GM03348 (cell line): Measurements from ENCODE around the gene ZMYND11.
"Not testable (repeated sequence)": the region's sequence is repeated elsewhere in the genome, so short reads cannot be mapped to it uniquely, and the experiment has no call there.

Experiments used
- DNase-seq: peaks from one replicate; pipeline ENCODE4 v3.0.0; 2012; ENCODE audit warnings: low spot score

Gene ZMYND11

DNA sequence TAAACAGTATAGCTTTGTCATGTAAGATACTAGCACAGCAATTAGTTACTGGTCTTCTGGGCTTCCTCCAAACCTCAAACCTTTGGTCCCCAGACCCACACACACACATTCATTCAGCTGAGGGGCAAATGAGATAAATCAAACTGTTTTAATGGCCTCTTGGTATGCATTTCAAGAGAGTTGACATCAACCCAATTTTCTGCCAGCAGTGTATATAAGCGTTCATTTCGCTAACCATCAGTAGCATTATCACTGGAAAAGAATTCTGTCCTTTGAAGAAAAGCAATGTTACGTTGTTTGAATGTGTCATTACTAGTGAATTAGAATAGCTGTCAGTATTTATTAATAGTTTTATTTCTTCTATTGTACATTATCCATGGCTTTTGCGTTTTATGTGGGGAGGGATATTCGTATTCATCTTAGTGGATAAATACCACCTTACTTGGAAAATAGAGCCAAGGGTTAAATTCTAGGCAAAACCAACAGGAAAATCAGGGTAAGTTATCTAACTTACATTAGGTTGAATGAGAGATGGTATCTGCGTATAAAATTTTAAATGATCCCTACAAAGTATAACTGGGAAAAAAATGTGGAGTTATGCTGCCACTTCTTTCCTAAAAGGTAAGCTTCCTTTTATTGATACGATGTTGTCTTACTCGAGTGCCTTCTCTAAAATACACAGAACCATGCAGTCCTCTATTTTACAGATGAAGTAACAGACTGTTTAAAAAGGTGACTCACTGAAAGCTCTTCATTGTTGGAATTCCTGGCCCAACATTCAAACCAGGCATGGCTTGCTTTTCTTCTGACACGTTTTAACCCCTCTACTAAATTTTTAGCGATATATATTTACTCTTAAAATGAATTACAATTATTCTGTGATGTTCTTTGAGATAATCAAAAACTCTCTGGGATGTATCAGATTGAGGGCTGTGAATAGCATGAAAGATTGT lies 2.0 kb upstream of the ZMYND11 start:
- peak; percentile 77 for DNase-seq

GRCh38 chr10:134247-135131 lies 766 bp upstream of the ZMYND11 start:
- peak; percentile 82 for DNase-seq

DNA sequence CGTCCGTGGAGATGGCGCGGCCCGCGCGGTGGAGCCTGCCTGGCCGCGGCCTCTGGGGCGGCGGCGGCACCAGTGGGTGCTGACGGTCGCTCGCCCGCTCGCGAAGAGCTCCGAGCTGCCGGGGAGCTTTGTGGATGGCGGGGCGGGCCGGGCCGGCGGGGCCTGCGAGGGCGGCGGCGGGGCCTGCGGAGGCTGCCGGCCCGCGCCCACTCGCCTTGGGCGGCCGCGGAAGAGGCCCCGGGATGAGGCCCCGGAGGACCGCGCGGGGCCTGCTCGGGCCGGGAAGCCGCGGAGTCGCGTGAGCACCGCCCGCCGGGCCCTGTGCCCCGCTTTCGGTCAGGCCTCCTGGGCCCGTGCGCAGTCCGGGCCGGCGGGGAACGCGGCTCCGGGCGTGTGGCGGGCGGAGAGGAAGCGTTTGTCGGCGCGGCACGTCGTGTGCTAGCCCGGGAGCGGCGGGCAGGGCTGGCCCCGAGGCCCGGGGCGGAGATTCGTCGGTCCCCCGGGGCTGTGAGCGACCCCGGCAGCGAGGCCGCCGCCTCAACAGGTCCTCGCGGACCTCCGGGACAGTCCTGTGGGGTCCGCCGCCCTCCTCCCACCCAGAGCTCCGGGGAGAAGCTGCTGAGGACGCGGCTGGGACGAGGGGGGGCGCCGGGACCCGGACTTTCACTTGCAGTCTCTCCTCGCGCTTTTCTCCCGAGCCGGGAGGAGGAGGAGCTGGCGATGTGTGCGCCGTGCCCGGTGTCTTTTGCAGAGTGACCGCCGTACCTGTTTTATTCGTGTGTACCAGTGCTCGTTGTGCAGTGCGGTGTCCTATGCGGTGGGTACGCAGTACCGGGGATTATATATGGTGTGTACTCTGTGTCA lies 578 bp downstream of the ZMYND11 start:
- DNase-seq: peak; percentile 75

DNA sequence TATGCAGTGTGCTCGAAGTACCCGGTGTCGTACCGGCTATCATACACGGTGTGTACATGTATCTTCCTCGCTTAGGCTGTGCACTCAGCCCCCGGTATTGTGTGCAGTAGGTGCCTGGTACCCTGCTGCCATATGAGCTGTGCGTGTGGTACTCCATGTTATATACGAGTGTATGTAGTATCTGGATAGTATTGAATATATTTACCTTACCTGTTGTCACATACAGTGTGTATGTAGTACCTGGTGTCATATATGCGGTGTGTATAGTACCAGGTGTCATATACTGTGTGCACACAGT lies 1.2 kb downstream of the ZMYND11 start:
- DNase-seq: no peak

DNA sequence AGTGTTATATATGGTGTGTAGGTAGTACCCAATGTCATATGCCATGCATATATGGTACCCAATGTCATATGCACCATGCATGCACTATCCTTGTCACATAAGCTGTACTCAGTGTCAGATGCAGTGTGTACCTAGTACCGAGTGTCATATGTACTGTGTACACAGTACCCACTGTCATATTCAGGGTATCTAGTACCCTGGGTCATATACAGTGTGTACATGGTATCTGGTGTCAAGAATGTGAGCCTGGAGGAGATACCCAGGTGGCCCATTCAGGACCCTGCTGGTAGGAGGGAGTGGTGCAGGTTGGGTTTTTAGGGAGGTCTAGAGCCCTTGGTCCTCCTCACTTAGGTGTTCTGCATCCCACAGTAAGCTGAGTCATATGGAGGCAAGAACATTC lies 1.8 kb downstream of the ZMYND11 start:
- DNase-seq: peak; percentile 28

GRCh38 chr10:137606-138005 lies 2.4 kb downstream of the ZMYND11 start:
- peak; percentile 46 for DNase-seq

DNA sequence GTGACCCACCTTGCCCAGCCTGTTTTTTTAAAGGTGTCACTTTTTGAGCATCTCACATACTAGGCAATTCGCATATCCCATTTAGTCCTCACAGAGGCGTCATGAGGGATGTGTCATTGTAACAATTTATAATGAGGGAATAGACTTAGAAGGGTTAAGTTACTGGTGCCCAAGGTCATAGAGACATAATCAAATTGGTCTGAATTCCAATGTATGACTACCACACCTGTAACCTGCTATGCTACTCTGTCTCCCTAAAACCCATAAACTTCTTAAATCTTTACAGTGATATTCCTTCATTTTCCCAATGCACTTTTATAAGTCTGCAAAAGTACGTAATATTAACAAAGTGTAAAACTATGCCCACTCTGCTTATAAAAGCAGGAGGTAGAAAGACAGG lies 7.1 kb downstream of the ZMYND11 start:
- no peak for DNase-seq

- no peak for DNase-seq
Observed at GRCh38 chr10:152915-153314, 17.7 kb downstream of the ZMYND11 start.

DNA sequence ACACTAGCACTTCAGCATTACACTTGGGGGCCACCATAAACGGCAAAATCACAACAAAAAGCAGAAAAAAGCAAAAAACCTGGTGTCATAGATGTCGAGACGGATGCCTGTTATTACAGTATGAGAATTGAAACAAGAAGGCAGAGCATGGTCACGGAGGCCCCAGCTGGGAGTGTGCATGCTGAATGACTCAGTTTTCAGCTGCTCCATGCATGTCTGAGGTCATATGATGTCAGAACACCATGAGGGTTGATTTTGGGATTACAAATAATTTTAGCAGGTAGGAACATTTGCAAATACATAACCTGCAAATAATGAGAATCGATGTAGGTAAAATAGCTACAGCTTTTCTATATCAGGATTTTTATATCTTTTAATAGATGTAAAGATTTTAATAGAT lies 19.1 kb downstream of the ZMYND11 start:
- DNase-seq: no peak

GRCh38 chr10:167383-167782 lies 32.1 kb downstream of the ZMYND11 start:
- DNase-seq: no peak

GRCh38 chr10:173741-174140 lies 38.5 kb downstream of the ZMYND11 start:
- DNase-seq: no peak

DNA sequence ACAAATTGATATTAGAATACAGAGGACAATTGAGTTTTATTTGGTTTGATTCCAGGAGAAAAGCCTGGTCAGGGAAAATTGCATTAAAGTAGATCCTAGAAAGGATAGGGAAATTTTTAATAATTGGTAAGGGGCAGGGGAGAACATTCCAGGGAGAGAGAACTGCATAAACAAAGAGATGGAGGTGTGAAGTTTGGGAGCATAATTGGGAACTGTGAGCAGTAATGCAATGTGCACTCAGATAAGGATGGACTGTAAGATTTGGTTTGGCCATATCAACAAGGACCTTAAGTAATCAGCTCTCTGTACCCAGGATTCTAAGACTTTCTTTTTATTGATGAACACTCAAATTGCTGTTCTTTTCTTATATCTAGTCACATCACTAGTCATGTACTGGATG lies 41.4 kb downstream of the ZMYND11 start:
- no peak for DNase-seq

GRCh38 chr10:178208-178607 lies 43.0 kb downstream of the ZMYND11 start:
- peak; percentile 47 for DNase-seq

- no peak for DNase-seq
Observed at GRCh38 chr10:178723-179122, 43.5 kb downstream of the ZMYND11 start.

DNA sequence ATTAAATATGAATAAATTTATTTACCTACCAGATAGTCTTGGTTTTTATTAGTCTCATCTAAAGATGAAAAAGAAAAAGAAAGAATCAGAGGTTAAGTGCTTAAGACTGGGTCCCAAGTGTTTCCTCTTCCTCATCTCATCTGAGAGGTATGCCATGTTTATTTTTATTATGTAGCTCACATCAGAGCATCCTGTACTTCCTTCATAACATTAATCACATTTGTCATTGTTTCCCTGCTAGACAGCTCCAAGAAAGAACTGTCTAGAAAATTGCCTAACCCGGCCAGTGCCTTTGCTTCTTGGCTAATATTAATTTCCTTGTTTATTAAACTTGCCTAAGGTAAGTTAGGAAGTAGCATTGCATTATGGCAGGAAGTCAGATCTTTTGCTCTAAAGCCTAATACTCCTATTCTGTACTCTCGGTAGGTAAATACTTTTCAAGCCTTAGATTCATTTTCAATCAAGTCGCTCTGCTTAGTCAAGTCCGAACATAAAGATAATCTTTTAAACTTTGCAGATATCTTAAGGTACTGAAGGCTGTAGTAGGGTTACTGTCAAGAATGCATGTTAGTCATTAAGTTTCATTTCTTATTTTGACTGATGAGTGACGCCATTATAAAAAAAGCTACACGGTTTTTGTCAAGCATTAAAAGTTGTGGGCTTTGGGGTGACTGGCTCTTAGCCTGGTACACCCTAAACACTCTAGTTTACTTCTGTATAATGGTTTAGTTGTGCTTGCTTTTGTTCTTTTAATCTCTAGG lies 47.4 kb downstream of the ZMYND11 start:
- no peak for DNase-seq

- DNase-seq: no peak
Observed at GRCh38 chr10:184174-184573, 48.9 kb downstream of the ZMYND11 start.

- peak; percentile 7 for DNase-seq
Observed at GRCh38 chr10:184911-185310, 49.7 kb downstream of the ZMYND11 start.

DNA sequence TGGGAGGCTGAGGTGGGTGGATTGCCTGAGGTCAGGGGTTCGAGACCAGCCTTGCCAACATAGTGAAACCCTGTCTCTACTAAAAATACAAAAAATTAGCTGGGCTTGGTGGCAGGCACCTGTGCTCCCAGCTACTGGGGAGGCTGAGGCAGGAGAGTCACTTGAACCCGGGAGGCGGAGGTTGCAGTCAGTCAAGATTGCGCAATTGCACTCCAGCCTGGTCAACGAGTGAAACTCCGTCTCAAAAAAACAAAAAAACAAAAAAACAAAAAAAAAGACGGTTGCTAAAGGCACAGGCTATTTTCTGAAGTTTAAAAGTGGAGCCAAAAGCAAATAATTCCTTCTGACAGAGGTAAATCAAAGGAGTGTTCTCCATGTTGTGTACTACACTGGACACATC lies 50.3 kb downstream of the ZMYND11 start:
- DNase-seq: not testable (repeated sequence)

- no peak for DNase-seq
Observed at GRCh38 chr10:186911-187310, 51.7 kb downstream of the ZMYND11 start.

GRCh38 chr10:188546-188945 lies 53.3 kb downstream of the ZMYND11 start:
- DNase-seq: no peak

DNA sequence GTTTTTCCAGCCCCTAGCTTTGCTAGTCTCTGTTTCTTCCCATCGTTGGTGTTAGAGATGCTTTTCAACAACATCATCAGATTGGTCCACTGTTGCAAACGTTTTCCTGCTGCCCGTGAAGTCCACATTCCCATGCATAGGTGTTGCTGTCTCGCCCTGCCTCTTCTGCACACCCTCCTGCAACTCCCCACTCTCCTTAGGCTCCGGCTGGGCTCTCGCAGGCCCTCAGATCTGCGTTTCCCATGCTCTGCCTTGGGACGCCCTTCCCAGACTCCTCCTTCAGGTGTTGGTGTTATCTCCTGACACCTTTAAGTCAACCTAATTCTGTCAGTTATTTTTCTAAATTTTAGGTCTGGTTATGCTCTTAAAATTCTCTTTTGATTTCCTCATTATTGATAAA lies 55.0 kb downstream of the ZMYND11 start:
- no peak for DNase-seq
